Osteocyte (in vitro differentiated cells): ENCODE measurements around the gene FNIP1. TPM values are rescaled to one million over a fixed set of nuclear protein-coding genes. Genes with fewer than 3 reads are reported as not detected.

Experiments used
- DNase-seq: peaks from one replicate; pipeline ENCODE4 v3.0.0; 2021; ENCODE audit warnings: mixed read lengths; ENCODE audit not compliant: unreplicated experiment; ENCODE audit errors: extremely low spot score
- H3K27ac Mint-ChIP-seq: one replicate; pipeline ENCODE4 v1.8.0; 2021; ENCODE audit warnings: mild to moderate bottlenecking, mixed read lengths; ENCODE audit not compliant: unreplicated experiment
- H3K27me3 Mint-ChIP-seq: one replicate; pipeline ENCODE4 v1.8.0; 2021; ENCODE audit warnings: mixed read lengths; ENCODE audit not compliant: unreplicated experiment
- H3K36me3 Mint-ChIP-seq: one replicate; pipeline ENCODE4 v1.8.0; 2021; ENCODE audit warnings: mixed read lengths; ENCODE audit not compliant: unreplicated experiment
- H3K4me1 Mint-ChIP-seq: one replicate; pipeline ENCODE4 v1.8.0; 2021; ENCODE audit warnings: mixed read lengths; ENCODE audit not compliant: unreplicated experiment
- H3K4me3 Mint-ChIP-seq: one replicate; pipeline ENCODE4 v1.8.0; 2021; ENCODE audit warnings: mild to moderate bottlenecking, moderate library complexity, mixed read lengths; ENCODE audit not compliant: unreplicated experiment
- H3K9me3 Mint-ChIP-seq: one replicate; pipeline ENCODE4 v1.8.0; 2021; ENCODE audit warnings: mixed read lengths; ENCODE audit not compliant: unreplicated experiment
- total RNA-seq: library from RNA; stranded (reverse); gene quantifications from 2 replicates; pipeline ENCODE4 v1.2.1, GENCODE V29; 2021
- TF ChIP-seq, protein P1 (sequence below): fragments of 200-600 bp; sonication (generic); IDR thresholded peaks from 2 replicates; pipeline ENCODE4 v1.5.0; 2021; ENCODE audit warnings: antibody characterized with exemption, mild to moderate bottlenecking, moderate library complexity

Gene FNIP1
- total RNA-seq, 1 donor from 2014 or later, result 43.0 TPM

DNA sequence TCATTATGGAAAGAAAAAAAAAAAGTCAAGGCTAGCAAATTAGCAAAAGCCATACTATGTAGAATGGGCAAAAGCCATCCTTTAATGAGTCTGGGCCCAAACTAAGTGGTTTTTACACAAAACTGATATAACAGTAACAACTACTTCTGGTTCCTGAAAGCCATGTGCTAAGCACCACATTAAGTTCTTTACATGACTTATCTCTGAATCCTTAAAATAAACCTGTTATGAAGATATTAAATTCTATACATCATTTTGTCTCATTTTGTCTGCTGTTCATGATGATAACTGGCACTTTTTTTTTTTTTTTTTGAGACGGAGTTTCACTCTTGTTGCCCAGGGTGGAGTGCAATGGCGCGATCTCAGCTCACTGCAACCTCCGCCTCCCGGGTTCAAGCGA lies 5.0 kb downstream of the FNIP1 start:
- TF ChIP-seq, protein P1, sequence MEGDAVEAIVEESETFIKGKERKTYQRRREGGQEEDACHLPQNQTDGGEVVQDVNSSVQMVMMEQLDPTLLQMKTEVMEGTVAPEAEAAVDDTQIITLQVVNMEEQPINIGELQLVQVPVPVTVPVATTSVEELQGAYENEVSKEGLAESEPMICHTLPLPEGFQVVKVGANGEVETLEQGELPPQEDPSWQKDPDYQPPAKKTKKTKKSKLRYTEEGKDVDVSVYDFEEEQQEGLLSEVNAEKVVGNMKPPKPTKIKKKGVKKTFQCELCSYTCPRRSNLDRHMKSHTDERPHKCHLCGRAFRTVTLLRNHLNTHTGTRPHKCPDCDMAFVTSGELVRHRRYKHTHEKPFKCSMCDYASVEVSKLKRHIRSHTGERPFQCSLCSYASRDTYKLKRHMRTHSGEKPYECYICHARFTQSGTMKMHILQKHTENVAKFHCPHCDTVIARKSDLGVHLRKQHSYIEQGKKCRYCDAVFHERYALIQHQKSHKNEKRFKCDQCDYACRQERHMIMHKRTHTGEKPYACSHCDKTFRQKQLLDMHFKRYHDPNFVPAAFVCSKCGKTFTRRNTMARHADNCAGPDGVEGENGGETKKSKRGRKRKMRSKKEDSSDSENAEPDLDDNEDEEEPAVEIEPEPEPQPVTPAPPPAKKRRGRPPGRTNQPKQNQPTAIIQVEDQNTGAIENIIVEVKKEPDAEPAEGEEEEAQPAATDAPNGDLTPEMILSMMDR, result no peak
- Mint-ChIP-seq H3K4me3 (no peak overlapping the region), H3K36me3 (peaks cover 9% of the 10 kb centered on the region), H3K9me3 (no peaks in the 10 kb centered on the region), H3K4me1 (peaks cover 54% of the 10 kb centered on the region), H3K27ac (no peak overlapping the region), H3K27me3 (no peaks in the 10 kb centered on the region)
- no peak for DNase-seq

DNA sequence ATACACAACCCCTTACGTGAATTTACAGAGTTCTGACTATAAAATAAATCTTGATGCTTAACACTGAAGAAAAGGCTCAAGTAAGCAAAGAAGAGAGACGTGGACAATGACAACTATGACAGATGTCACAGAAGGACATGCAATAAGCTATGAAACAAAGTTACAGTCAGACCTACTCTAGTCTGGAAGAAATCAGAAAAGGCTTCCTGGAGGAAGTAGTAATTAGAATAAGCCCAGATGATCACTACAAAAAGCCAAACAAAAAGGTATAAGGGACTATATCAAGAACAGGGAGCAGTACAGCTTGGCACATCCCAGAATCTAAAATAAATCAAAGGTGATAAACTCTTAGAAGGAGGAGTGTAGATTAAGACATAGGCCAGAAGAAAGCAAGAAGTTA lies 6.3 kb downstream of the FNIP1 start:
- H3K4me3 Mint-ChIP-seq, result no peak overlapping the region
- no peak for DNase-seq
- peaks cover 48% of the 10 kb centered on the region for H3K4me1 Mint-ChIP-seq
- no peak overlapping the region for H3K27ac Mint-ChIP-seq
- TF ChIP-seq, protein P1, result no peak
- no peaks in the 10 kb centered on the region for H3K27me3 Mint-ChIP-seq
- no peaks in the 10 kb centered on the region for H3K9me3 Mint-ChIP-seq
- peaks cover 7% of the 10 kb centered on the region for H3K36me3 Mint-ChIP-seq

DNA sequence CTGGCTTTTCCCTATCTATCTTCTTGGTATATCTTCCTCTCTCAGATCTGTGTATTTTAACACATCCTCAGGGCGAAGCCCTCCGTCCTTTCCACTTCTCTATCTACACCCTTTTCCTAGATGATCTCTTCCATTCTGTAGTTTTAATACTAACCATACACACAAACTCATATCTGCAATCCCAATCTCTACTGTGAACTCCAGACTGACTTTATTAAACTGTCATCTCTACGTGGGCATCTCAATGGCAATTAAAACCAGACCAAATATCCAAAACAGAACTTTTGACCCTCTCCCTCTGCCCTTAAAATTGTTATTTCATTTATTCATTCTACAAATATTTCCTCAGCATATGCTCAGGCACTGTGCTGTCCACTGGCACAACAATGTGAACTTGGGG lies 7.1 kb downstream of the FNIP1 start:
- H3K36me3 Mint-ChIP-seq, result peaks cover 7% of the 10 kb centered on the region
- no peak overlapping the region for H3K27ac Mint-ChIP-seq
- H3K4me1 Mint-ChIP-seq, result peaks cover 40% of the 10 kb centered on the region
- H3K9me3 Mint-ChIP-seq, result no peaks in the 10 kb centered on the region
- TF ChIP-seq, protein P1, result no peak
- no peaks in the 10 kb centered on the region for H3K27me3 Mint-ChIP-seq
- H3K4me3 Mint-ChIP-seq, result no peak overlapping the region
- no peak for DNase-seq

DNA sequence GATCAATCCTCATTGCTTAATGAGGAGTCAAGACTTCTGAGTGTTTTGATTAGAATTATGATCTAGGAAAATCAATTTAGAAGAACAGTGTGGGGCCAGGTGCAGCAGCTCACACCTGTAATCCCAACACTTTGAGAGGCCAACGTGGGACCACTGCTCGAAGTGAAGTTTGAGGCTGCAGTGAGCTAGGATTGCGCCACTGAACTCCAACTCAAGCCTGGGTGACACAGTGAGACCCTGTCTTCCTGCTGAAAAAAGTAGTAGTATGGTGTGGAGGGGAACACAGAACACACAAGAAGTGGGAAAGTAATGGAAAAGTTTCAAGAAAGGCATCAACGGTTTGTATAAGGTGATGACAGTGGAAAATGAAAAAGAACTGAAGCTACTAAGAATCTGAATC lies 9.1 kb downstream of the FNIP1 start:
- no peak for DNase-seq
- H3K4me1 Mint-ChIP-seq, result peaks cover 36% of the 10 kb centered on the region
- no peaks in the 10 kb centered on the region for H3K9me3 Mint-ChIP-seq
- H3K36me3 Mint-ChIP-seq, result peaks cover 2% of the 10 kb centered on the region
- no peak overlapping the region for H3K27ac Mint-ChIP-seq
- no peak overlapping the region for H3K4me3 Mint-ChIP-seq
- TF ChIP-seq, protein P1, result no peak
- H3K27me3 Mint-ChIP-seq, result no peaks in the 10 kb centered on the region

DNA sequence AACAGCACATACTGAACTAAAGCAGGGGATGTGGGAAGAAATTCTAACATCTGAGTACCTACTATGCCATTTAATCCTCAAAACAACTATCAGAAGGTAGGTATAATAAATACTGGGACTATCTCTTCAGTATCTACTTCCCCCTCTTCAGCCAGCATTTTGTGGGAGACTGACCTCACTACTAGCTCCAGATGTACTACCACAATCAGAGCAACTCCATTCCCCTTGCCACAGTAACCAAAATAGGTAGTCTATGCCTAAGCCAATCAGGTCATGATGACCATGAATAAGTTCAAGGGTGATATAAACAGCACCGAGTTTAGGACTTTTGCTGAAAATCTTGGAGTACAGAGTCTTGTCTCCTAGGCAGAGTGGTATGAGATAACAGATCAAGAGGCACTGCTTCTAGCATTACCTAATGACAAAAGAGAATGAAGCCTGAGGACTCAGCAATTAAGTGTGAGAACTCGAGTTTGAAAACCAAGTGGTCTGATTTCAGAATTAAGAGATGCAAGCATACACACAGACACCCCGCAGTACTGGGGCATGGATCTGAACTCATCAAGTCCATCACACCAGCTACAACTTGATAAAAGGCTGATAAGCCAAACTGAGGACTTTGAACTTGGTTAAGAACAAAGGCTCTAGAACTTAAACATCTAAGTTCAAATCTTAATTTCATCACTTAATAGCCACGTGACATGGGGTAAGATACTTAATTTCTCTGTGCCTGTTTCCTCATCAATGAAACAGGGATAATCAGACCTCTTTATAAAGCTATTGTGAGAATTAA lies 9.7 kb downstream of the FNIP1 start:
- peaks cover 2% of the 10 kb centered on the region for H3K36me3 Mint-ChIP-seq
- no peaks in the 10 kb centered on the region for H3K27me3 Mint-ChIP-seq
- peaks cover 34% of the 10 kb centered on the region for H3K4me1 Mint-ChIP-seq
- TF ChIP-seq, protein P1, result no peak
- no peak overlapping the region for H3K4me3 Mint-ChIP-seq
- DNase-seq, result no peak
- no peak overlapping the region for H3K27ac Mint-ChIP-seq
- no peaks in the 10 kb centered on the region for H3K9me3 Mint-ChIP-seq
